Measurements from ENCODE around the gene TMEM95. TPM values are rescaled to one million over a fixed set of nuclear protein-coding genes. Genes with fewer than 3 reads are reported as not detected.

Gene TMEM95
- polyA plus RNA-seq, 1 donor from 2014 or later = not detected

DNA sequence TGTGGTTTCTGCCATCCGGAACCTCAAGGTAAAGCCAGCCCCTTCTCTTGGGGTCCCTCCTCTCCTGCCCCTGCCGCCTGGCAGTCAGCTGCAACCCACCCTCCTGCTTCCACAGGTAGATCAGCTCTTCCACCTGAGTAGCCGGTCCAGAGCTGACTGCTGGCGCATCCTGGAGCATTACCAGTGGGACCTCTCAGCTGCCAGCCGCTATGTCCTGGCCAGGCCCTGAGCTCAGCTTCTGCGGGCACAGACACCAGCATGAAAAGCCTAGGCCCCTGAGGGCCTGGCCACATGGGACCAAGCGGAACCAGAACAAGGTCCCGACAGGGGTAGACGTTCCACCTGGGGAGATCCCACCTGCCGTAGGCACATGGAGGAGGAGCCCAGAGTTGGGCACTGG, 33.9 kb downstream of the TMEM95 start:
- Histone ChIP-seq H3K79me2 (replicated peaks; ENCODE audit: insufficient read depth, low read length) (no peaks in the 10 kb centered on the region), H2AFZ (ENCODE audit: low read depth, low read length) (no peak overlapping the region), H3K36me3 (ENCODE audit: insufficient read depth, low read length) (peaks cover 7% of the 10 kb centered on the region), H3F3A (ENCODE audit: insufficient read depth, low read length, poor library complexity, severe bottlenecking) (no peaks in the 10 kb centered on the region), H3K9me3 (ENCODE audit: low read length) (no peaks in the 10 kb centered on the region), H3K4me2 (ENCODE audit: low read length) (no peak overlapping the region), H3K4me3 (ENCODE audit: low read length) (no peak overlapping the region), H3K9me2 (ENCODE audit: insufficient read depth, low read length) (no peaks in the 10 kb centered on the region), H4K20me1 (ENCODE audit: insufficient read depth) (no peaks in the 10 kb centered on the region), H3K27ac (ENCODE audit: low read length) (no peak overlapping the region), H3K9ac (ENCODE audit: low read length) (no peak overlapping the region), H3K27me3 (ENCODE audit: insufficient read depth, low read depth, low read length) (peaks cover 4% of the 10 kb centered on the region)
- TF ChIP-seq, protein P1, sequence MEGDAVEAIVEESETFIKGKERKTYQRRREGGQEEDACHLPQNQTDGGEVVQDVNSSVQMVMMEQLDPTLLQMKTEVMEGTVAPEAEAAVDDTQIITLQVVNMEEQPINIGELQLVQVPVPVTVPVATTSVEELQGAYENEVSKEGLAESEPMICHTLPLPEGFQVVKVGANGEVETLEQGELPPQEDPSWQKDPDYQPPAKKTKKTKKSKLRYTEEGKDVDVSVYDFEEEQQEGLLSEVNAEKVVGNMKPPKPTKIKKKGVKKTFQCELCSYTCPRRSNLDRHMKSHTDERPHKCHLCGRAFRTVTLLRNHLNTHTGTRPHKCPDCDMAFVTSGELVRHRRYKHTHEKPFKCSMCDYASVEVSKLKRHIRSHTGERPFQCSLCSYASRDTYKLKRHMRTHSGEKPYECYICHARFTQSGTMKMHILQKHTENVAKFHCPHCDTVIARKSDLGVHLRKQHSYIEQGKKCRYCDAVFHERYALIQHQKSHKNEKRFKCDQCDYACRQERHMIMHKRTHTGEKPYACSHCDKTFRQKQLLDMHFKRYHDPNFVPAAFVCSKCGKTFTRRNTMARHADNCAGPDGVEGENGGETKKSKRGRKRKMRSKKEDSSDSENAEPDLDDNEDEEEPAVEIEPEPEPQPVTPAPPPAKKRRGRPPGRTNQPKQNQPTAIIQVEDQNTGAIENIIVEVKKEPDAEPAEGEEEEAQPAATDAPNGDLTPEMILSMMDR (IDR thresholded peaks at IDR 0.05; ENCODE audit: poor library complexity, severe bottlenecking) = no peak
- no peak for TF ChIP-seq RAD21 (conservative IDR thresholded peaks at IDR 0.05)
- TF ChIP-seq EZH2 (IDR thresholded peaks at IDR 0.05; ENCODE audit: borderline replicate concordance, insufficient read depth, low read length, poor library complexity, severe bottlenecking) = no peak

- Histone ChIP-seq H3F3A (ENCODE audit: insufficient read depth, low read length, poor library complexity, severe bottlenecking) (no peaks in the 10 kb centered on the region), H4K20me1 (ENCODE audit: insufficient read depth) (no peaks in the 10 kb centered on the region), H3K36me3 (ENCODE audit: insufficient read depth, low read length) (peaks cover 7% of the 10 kb centered on the region), H3K27ac (ENCODE audit: low read length) (no peak overlapping the region), H3K9me2 (ENCODE audit: insufficient read depth, low read length) (no peaks in the 10 kb centered on the region), H3K9me3 (ENCODE audit: low read length) (no peaks in the 10 kb centered on the region), H3K4me3 (ENCODE audit: low read length) (no peak overlapping the region), H2AFZ (ENCODE audit: low read depth, low read length) (no peak overlapping the region), H3K27me3 (ENCODE audit: insufficient read depth, low read depth, low read length) (no peaks in the 10 kb centered on the region), H3K9ac (ENCODE audit: low read length) (no peak overlapping the region), H3K4me2 (ENCODE audit: low read length) (no peak overlapping the region), H3K79me2 (replicated peaks; ENCODE audit: insufficient read depth, low read length) (no peaks in the 10 kb centered on the region)
- TF ChIP-seq EZH2 (IDR thresholded peaks at IDR 0.05; ENCODE audit: borderline replicate concordance, insufficient read depth, low read length, poor library complexity, severe bottlenecking) (no peak), SMC3 (conservative IDR thresholded peaks at IDR 0.05; ENCODE audit: poor library complexity) (no peak), REST (IDR thresholded peaks at IDR 0.05; ENCODE audit: borderline replicate concordance) (no peak), RAD21 (conservative IDR thresholded peaks at IDR 0.05) (no peak)
- TF ChIP-seq, protein P1 (IDR thresholded peaks at IDR 0.05; ENCODE audit: poor library complexity, severe bottlenecking) = no peak
These were observed 35.3 kb downstream of the TMEM95 start for GRCh38 chr17:7389924-7390910.

Data from neural cell (in vitro differentiated cells).